Gastrocnemius medialis (tissue), 4 donors: ENCODE data around the gene DCTN2. TPM values are rescaled to one million over a fixed set of nuclear protein-coding genes. Genes with fewer than 3 reads are reported as not detected.
A peak's percentile ranks its signal among the peaks of the same experiment; 100 is the strongest.

ENCODE experiments used
- ATAC-seq, 2 donors: fragments of 150-250 bp; one replicate each; pipeline ENCODE4 v1.9.1; 2016
- DNase-seq, 2 donors: peaks; one replicate each; pipeline ENCODE4 v3.0.0-alpha.2; 2019
- H3K27ac ChIP-seq, 4 donors: fragments of 200-600 bp; sonication (generic); 1 replicate in 1 of 4; 2 replicates in 3 of 4; pipeline ENCODE4 v1.5.1; 2016 to 2018; ENCODE audit warnings: mild to moderate bottlenecking in 2 of 4, moderate library complexity in 1 of 4
- H3K27me3 ChIP-seq, 3 donors: fragments of 200-600 bp; sonication (generic) in 2 of 3; 1 replicate in 1 of 3; 2 replicates in 2 of 3; pipeline versions ENCODE4 v1.5.1 to v1.6.0; 2016 to 2019; ENCODE audit warnings: mild to moderate bottlenecking in 1 of 3, moderate library complexity in 1 of 3
- H3K36me3 ChIP-seq, 2 donors: fragments of 200-600 bp; sonication (generic) in 1 of 2; one replicate each; pipeline ENCODE4 v1.5.1; 2017 to 2018
- H3K4me1 ChIP-seq, 2 donors: fragments of 200-600 bp; sonication (generic) in 1 of 2; one replicate each; pipeline ENCODE4 v1.5.1; 2016 to 2017; ENCODE audit warnings: mild to moderate bottlenecking in 2 of 2
- H3K4me3 ChIP-seq, 4 donors: fragments of 200-600 bp; sonication (generic) in 3 of 4; 1 replicate in 1 of 4; 2 replicates in 3 of 4; pipeline ENCODE4 v1.5.1; 2016 to 2019; ENCODE audit warnings: mild to moderate bottlenecking in 2 of 4
- H3K9me3 ChIP-seq, 3 donors: fragments of 200-600 bp; sonication (generic) in 2 of 3; 1 replicate in 1 of 3; 2 replicates in 2 of 3; pipeline ENCODE4 v1.5.1; 2016 to 2019
- POLR2A ChIP-seq, 2 donors: fragments of 450-650 bp; IDR thresholded peaks; one replicate each; pipeline ENCODE4 v1.6.1; 2017; ENCODE audit warnings: antibody characterized with exemption in 2 of 2, mild to moderate bottlenecking in 2 of 2, moderate library complexity in 2 of 2
- in situ Hi-C, 4 donors: fragments of 200-750 bp; cut with MboI; loops; one replicate each; pipeline versions ENCODE4 v1.15.0 to v1.8.0; 2017; ENCODE audit warnings: low sequenced_read_pairs in 4 of 4
- intact Hi-C: fragments of 100-400 bp; cut with DNase I; formaldehyde crosslinking; loops from one replicate; pipeline ENCODE4 v1.15.1; 2023; ENCODE audit warnings: low total_unique reads
- total RNA-seq, 4 donors: library from RNA; depleted of rRNA; stranded (reverse); fragments of >200 nt; gene quantifications; one replicate each; pipeline versions ENCODE4 v1.1.0 to v1.2.3, GENCODE V29; 2016
- TF ChIP-seq, protein P1 (sequence below), 5 experiments: fragments of 450-650 bp in 3 of 5; fragments of 200-600 bp in 2 of 5; sonication (generic) in 2 of 5; IDR thresholded peaks in 4 of 5; conservative IDR thresholded peaks in 1 of 5; 1 replicate in 4 of 5; 2 replicates in 1 of 5; pipeline ENCODE4 v1.5.1; 2016 to 2019; ENCODE audit warnings: antibody characterized with exemption in 5 of 5, mild to moderate bottlenecking in 3 of 5, moderate library complexity in 3 of 5

DCTN2 gene
- total RNA-seq, 4 donors from 2014 or later: 147 to 265 (median 177) TPM

DNA sequence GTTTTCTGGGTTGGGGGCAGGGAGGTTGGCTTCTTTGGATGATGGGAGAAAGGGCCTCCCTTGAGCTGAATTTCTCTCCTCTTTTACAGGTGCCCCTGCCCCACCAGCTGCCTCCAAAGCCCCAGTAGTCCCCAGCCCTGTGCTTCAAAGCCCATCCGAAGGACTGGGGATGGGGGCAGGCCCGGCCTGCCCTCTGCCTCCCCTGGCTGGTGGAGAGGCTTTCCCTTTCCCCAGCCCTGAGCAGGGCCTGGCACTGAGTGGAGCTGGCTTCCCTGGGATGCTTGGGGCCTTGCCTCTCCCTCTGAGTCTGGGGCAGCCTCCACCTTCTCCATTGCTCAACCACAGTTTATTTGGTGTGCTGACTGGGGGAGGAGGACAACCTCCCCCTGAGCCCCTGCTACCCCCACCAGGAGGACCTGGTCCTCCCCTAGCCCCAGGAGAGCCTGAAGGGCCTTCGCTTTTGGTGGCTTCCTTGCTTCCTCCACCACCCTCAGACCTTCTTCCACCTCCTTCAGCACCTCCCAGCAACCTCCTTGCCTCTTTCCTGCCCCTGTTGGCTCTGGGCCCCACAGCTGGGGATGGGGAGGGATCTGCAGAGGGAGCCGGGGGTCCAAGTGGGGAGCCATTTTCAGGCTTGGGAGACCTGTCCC lies 20.4 kb downstream of the DCTN2 start:
- no peak for ATAC-seq
- no peak for TF ChIP-seq POLR2A (IDR thresholded peaks at IDR 0.05)
- TF ChIP-seq, protein P1, sequence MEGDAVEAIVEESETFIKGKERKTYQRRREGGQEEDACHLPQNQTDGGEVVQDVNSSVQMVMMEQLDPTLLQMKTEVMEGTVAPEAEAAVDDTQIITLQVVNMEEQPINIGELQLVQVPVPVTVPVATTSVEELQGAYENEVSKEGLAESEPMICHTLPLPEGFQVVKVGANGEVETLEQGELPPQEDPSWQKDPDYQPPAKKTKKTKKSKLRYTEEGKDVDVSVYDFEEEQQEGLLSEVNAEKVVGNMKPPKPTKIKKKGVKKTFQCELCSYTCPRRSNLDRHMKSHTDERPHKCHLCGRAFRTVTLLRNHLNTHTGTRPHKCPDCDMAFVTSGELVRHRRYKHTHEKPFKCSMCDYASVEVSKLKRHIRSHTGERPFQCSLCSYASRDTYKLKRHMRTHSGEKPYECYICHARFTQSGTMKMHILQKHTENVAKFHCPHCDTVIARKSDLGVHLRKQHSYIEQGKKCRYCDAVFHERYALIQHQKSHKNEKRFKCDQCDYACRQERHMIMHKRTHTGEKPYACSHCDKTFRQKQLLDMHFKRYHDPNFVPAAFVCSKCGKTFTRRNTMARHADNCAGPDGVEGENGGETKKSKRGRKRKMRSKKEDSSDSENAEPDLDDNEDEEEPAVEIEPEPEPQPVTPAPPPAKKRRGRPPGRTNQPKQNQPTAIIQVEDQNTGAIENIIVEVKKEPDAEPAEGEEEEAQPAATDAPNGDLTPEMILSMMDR (IDR thresholded peaks at IDR 0.05 in 4 of 5, conservative IDR thresholded peaks at IDR 0.05 in 1 of 5): no peak
- peaks cover 0 to 72% of the 10 kb centered on the region in 2 donors for H3K36me3 ChIP-seq
- DNase-seq: no peak
- no peaks in the 10 kb centered on the region for H3K9me3 ChIP-seq
- H3K27me3 ChIP-seq: no peaks in the 10 kb centered on the region
- H3K27ac ChIP-seq: peak overlapping the region in 2 of 4 donors; percentile 20 to 31
- H3K4me3 ChIP-seq: no peak overlapping the region
- peaks cover 25 to 29% of the 10 kb centered on the region in 2 donors for H3K4me1 ChIP-seq
- intact Hi-C loops: loop anchor here (10.0 kb wide), 2 partner anchors 442 to 892 kb away; partner anchors contain the start of genes BAZ2A and NAB2
- in situ Hi-C loops: no loop called here

DNA sequence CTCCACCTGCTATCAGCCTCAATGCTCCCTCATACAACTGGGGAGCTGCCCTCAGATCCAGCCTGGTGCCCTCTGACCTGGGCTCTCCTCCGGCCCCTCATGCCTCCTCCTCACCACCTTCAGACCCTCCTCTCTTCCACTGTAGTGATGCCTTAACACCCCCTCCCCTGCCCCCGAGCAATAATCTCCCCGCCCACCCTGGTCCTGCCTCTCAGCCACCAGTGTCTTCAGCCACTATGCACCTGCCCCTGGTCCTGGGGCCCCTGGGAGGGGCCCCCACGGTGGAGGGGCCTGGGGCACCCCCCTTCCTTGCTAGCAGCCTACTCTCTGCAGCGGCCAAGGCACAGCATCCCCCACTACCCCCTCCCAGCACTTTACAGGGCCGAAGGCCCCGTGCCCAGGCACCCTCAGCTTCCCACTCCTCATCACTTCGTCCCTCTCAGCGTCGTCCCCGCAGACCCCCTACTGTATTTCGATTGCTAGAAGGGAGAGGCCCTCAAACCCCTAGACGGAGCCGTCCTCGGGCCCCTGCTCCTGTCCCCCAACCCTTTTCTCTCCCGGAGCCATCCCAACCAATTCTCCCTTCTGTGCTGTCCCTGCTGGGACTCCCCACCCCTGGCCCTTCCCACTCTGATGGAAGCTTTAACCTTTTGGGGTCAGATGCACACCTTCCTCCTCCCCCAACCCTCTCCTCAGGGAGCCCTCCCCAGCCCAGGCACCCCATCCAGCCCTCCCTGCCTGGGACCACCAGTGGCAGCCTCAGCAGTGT lies 21.2 kb downstream of the DCTN2 start:
- Histone ChIP-seq H3K9me3 (no peaks in the 10 kb centered on the region), H3K4me1 (peaks cover 32 to 37% of the 10 kb centered on the region in 2 donors), H3K27ac (peak overlapping the region in 3 of 4 donors; percentile 20 to 99 (median 93)), H3K4me3 (no peak overlapping the region), H3K36me3 (peaks cover 0 to 64% of the 10 kb centered on the region in 2 donors), H3K27me3 (no peaks in the 10 kb centered on the region)
- DNase-seq (no peak), ATAC-seq (no peak)
- intact Hi-C loops (loop anchor here (10.0 kb wide), 2 partner anchors 441 to 891 kb away; partner anchors contain the start of genes BAZ2A and NAB2), in situ Hi-C loops (no loop called here)
- no peak for TF ChIP-seq POLR2A (IDR thresholded peaks at IDR 0.05)
- TF ChIP-seq, protein P1 (IDR thresholded peaks at IDR 0.05 in 4 of 5, conservative IDR thresholded peaks at IDR 0.05 in 1 of 5): no peak

DNA sequence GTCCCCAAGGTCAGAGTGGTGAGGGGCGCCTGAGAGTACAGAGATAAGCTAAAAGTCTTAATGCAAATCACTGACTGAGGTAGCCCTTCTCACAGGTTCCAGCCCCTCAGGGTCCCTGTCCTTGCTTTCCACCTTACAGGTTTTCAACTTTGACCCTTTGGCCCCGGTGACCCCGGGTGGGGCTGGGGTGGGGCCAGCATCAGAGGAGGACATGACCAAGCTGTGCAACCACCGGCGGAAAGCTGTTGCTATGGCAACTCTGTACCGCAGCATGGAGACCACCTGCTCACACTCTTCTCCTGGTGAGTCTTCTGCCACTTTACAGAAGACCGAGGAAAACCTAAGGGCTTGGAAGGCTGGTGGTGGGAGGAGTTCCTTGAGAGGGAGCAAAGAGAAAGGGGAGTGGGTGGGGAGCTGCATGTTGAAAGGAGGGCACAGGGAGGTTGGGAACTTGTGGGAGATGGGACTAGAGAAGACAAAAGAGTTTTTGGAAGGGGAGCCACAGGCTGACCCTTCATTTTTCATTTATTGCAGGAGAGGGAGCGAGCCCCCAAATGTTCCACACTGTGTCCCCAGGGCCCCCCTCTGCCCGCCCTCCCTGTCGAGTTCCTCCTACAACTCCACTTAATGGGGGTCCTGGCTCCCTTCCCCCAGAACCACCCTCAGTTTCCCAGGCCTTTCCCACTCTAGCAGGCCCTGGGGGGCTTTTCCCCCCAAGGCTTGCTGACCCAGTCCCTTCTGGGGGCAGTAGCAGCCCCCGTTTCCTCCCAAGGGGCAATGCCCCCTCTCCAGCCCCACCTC lies 22.0 kb downstream of the DCTN2 start:
- ATAC-seq (no peak), DNase-seq (no peak)
- Histone ChIP-seq H3K4me1 (peaks cover 32 to 37% of the 10 kb centered on the region in 2 donors), H3K27me3 (no peaks in the 10 kb centered on the region), H3K27ac (peak overlapping the region; percentile 93 to 99 (median 96)), H3K4me3 (no peak overlapping the region), H3K36me3 (peaks cover 0 to 56% of the 10 kb centered on the region in 2 donors), H3K9me3 (no peaks in the 10 kb centered on the region)
- intact Hi-C loops: loop anchor here (5.0 to 10.0 kb wide), 6 partner anchors 268 to 890 kb away; partner anchors contain the start of genes ATP23, BAZ2A, CTDSP2 and NAB2
- TF ChIP-seq, protein P1 (IDR thresholded peaks at IDR 0.05 in 4 of 5, conservative IDR thresholded peaks at IDR 0.05 in 1 of 5): no peak
- no peak for TF ChIP-seq POLR2A (IDR thresholded peaks at IDR 0.05)
- in situ Hi-C loops: loop anchor here in 1 of 4 donors (25.0 kb wide), 1 partner anchor 888 kb away; the partner anchor contains the start of genes ATP5F1B and BAZ2A
